ENCODE results near the gene DYNLT4.
"Not testable (repeated sequence)": the region's sequence is repeated elsewhere in the genome, so short reads cannot be mapped to it uniquely, and the experiment has no call there.

DYNLT4 gene

GRCh38 chr1:44806704-44807363 is at the start of gene DYNLT4:
Gene DYNLT4 (minus strand): TSS chr1:44807351. CDS start chr1:44806668, 683 bp downstream.
- FAIRE-seq, result no peak

- no peak for FAIRE-seq
Observed at GRCh38 chr1:44855742-44856141, 48.6 kb upstream of the DYNLT4 start.

DNA sequence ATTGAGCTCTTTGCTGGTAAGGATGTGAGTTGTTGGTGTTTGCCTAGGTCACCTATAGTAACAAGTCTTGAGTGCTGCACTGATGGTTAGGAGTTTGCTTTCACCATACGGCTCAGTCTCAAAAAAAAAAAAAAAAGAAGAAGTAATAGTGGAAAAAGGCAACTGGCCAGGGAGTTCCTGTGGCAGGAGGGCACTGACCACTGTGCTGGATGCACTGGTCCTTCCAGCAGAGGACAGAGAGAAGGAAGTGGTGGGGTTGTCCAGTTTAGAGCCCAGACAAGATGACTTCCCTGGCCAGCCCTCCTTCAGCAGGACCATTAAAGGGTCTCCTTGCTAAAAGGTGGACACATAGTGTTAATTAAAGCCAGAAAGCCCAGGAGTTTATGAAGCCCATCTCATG is 47.8 kb upstream of the DYNLT4 start:
- FAIRE-seq, result no peak

DNA sequence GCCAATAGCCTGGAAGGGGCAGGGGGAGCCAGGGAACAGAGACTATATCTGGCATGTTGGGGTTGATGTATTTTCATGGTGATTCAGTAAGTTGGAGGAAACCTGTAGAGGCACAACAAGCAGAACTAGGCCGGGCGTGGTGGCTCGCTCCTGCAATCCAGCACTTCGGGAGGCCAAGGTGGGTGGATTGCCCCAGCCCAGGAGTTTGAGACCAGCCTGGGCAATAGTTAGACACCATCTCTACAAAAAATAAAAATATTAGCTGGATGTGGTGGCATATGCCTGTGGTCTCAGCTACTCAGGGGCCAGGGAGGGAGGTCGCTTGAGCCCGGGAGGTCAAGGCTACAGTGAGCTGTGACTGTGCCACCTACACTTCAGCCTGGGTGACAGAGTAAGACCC is 46.0 kb upstream of the DYNLT4 start:
- no peak for FAIRE-seq

- no peak for FAIRE-seq
Observed at GRCh38 chr1:44851308-44851707, 44.2 kb upstream of the DYNLT4 start.

DNA sequence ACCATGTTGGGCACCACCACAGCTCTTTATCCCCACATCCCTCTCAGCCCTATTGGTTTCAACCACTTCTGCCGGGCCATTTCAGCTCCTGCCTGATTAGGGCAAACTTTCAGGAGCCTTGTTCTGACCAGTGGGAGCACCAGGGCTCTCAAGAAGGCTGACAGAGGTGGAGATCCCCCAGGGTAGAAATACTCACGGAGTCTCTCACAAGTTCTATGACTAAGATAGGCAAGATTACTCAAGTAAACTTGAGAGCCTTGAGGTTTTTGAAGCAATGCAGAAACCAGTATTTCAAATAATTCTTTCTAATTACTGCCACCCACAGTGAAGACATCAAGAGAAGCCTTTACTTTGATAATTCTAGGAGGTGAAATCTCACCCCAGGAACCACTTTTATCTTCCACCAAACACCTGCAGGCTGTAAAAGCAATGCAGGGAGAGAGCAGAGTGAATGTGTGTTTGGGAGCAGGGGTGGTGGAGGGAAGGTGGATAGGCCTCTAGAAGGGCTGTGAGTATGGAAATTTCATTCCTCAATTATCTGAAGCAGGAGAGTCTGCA is 42.5 kb upstream of the DYNLT4 start:
- no peak for FAIRE-seq

DNA sequence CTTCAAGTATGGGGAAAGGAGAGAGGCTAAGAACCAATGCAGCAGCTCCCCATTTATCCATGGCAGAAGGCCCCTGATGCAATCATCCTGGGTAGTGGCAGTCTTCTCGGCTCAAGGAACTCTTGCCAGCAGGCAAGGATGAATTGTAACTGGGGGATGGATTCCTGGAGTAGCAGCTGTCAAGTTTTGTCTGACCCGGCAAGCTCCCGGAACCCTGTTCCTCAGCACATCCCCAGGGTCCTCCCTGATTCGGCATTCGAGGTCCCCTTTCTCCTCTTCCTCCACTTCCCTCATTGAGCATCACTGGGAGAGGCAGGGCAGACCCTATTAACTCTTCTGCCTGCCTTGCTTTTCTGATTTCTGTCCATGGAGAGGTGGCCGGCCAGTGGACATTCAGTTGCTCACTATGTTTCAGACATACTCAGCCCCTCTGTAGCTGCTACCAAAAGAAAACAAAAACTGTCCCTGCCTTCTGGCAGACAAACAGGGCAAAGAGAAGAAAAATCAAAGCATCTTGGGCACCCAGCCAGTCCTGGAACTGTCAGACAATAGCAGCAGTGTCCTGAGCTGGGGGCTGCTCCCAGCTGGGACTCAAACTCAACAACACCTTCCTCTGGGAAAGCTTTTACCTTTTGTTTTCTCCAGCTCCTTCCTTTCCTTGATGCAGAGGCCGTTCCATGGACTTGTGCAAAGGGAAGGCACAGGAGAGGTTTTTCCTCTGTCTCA is 41.5 kb upstream of the DYNLT4 start:
- FAIRE-seq, result no peak

DNA sequence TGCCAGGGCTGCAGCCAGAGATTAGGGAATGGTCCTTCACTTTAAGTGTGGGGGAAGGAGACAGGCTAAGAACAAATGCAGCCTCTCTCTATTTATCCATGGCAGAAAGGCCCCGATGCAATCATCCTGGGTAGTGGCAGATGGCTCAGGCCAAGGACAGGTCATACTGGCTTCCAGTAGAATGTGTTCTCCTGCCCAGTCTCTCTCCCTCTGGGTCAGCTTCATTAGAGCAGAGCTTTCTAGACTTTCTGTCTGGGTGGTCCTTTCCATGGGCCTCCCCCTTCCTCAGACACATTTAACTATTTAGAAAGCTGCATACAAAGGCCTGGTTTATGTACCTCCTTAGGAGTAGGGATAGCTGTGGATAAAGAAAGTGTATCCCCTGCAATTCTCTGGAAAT is 40.7 kb upstream of the DYNLT4 start:
- FAIRE-seq, result no peak

- no peak for FAIRE-seq
Observed at GRCh38 chr1:44846985-44847384, 39.8 kb upstream of the DYNLT4 start.

- FAIRE-seq, result no peak
Observed at GRCh38 chr1:44842862-44843655, 35.9 kb upstream of the DYNLT4 start, which contains the start of gene PTCH2. Gene PTCH2 (minus strand): TSS chr1:44843253. CDS start chr1:44842932, 321 bp downstream.

DNA sequence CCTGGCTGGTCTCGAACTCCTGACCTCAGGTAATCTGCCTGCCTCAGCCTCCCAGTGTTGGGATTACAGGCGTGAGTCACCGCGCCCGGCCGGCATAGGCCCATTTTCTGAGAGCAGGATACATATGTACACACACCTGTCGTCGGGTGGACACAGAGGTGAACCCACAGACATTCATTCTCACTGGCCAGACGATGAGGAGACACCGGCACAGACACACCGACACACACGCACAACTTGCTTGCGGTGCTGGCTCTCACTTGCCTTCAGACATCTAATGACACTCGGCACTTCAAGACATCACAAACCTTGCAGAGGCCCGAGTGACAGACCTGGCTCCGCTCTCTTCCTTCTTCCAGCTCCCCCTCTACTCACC is 35.3 kb upstream of the DYNLT4 start:
- no peak for FAIRE-seq

DNA sequence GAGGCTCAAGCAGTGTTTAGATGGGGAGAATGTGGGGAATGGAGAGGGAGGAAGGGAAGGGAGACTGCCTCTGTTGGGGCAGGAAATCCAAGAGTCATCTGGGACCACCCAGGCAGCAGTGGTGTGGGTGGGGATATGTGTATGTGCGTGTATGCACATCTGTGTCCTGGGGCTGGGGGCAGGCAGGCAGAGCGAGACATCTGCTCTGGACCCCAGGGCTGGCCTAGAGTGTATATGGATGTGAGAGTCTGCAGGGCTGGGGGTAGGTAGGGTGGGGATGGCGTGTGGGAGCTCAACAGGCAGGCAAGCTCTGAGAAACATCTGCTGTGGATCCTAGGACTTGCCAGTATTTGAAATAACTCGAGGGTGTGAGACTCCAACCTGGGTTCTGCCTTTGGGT is 32.4 kb upstream of the DYNLT4 start:
- no peak for FAIRE-seq

DNA sequence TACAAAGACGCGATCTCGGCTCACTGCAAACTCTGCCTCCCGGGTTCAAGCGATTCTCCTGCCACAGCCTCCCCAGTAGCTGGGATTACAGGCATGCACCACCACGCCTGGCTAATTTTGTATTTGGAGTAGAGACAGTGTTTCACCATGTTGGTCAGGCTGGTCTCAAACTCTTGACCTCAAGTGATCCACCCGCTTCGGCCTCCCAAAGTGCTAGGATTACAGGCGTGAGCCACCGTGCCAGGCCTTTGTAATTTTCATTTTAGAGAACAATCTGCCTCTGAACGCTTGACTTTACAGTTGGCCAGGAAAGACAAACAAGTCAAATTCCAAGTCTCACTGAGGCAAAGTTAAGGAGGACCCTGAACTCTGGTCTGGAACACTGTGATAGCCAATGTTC is 31.1 kb upstream of the DYNLT4 start:
- FAIRE-seq, result not testable (repeated sequence)

DNA sequence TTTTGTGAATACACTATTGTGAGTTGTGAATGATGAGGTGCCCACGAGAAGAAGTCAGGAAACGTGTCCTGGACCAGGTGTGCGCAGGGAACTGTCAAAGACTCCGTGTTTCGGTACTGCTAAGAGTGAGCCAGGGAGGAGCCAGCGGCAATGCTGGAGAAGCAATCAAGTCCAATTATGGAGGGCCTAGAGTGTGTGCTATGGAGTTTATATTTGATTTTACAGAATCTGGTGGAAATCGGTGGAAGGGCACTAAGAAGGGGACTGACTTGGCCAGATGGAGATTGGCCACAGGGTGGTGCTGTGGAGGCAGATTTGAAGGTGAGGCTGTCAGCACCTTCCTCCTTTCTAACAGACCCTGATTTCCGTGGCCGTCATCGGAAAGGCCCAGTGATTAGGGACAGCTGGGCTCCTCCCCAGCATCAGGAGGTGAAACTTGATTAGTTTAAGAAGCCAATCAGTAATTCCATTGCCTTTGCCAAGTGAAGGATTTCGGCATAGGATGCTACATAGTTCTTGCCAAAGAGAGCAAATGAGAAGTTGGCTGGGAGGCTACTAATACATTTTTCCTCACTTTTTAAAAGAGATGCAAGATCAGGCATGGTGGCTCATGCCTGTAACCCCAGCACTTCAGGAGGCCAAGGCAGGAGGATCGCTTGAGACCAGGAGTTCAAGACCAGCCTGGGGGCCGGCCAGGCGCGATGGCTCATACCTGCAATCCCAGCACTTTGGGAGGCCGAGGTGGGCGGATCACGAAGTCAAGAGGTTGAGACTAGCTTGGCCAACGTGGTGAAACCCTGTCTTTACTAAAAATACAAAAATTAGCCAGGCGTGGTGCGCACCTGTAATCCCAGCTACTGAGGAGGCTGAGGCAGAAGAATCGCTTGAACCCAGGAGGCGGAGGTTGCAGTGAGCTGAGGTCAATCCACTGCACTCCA is 28.9 kb upstream of the DYNLT4 start:
- FAIRE-seq, result no peak

- no peak for FAIRE-seq
Observed at GRCh38 chr1:44834328-44834727, 27.2 kb upstream of the DYNLT4 start.

GRCh38 chr1:44832056-44832705 is 25.0 kb upstream of the DYNLT4 start:
- FAIRE-seq, result no peak

GRCh38 chr1:44831516-44831915 is 24.4 kb upstream of the DYNLT4 start:
- FAIRE-seq, result no peak

GRCh38 chr1:44830900-44831304 is 23.8 kb upstream of the DYNLT4 start:
- FAIRE-seq, result no peak

DNA sequence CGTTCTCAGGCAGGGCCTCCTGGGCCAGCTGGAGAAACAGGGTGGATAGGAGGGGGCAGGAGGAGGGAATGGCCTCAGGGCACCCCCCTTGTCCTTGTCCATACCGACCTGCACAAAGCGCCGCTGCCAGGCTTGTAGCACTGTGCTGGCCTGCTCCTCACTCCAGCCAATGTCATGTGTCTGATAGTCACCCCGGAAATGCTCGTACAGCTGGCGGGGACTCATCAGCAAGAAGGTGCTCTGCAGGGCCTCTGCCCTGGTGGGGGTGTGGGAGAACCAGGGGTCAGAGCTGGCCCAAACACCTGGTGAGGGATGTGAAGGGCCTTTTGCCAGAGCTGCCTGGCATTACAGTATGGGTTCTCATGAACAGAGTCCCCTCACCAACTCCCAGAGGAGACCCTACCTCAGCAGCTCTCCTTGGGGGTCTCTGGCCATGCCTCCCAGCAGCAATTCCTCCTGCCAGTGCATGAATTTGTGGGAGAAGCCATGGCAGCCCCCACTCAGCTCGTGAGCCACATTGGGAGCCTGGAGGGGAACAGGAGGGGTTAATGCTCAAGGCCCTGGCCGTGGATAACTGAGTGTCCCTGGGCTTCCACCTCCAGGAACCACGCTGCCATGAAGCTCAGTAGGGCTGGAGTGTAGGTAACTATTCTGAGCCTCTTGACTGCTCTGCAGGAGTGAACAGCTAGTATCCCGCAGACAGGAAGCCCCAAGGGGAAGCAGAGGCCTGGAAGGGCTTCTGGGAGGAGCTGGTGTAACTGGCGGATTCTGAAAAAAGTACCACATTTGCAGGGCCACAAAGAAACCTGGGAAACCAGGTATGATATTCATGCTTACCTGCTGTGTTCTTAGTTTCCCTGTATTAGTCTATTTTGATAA is 22.6 kb upstream of the DYNLT4 start:
- FAIRE-seq, result no peak

DNA sequence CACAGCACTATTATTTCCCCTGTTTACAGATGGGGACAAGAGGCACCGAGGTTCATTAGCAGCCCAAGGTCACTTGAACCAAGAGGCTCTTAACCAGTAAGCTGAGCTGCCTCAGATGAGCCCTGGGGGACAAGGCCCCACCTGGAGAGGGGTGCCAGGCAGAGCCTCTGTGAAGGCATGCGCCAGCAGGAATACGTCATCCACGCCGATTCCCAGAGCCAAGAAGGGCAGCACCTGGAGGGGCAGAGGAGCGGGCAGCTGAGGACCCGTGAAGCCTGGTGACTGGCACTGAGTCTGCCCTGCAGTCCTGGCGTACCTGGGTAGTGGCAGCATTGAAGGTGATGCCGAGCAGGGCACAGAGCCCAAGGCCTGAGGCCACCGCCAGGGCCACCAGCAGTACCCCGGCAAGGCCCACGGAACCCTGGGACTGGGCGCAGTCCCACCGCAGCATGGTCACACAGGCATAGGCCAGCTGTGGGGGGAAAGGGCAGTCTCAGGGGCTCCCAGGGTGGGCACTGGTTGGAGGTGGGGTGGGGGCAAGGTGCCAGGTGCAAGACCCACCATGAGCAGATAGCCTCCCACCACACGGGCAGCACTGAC is 21.8 kb upstream of the DYNLT4 start:
- FAIRE-seq, result no peak
